ENCODE results near the gene UBAC2.

DNA sequence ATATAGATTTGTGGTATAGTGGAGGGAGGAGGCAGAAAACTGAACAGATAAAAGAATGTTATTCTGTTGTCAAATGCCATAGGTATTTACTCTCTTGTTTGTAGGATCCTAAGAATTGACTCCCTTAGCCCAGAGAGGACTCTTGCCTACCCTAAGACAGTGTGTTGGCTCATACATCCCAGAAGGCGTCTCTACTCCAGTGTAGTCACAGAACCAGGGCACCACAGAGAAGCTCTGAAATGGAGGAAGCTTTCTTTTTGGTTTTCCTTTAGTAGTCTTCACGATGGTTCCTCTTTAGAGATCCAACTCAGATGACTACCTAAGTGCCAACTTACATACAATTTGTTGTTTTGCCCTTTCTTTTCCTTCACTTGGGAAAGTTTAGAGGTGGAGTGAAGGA is 92.5 kb downstream of the UBAC2 start:
- TF ChIP-seq POLR2A (IDR thresholded peaks at IDR 0.05; ENCODE audit: low read depth, low read length): peak; percentile 49; the same call in 1 of the 2 replicates
- TF ChIP-seq POLR2AphosphoS5 (IDR thresholded peaks at IDR 0.05; ENCODE audit: low read depth, low read length): peak; percentile 76
- TF ChIP-seq TAF1 (IDR thresholded peaks at IDR 0.05; ENCODE audit: borderline replicate concordance, low read depth, low read length): no peak
